Ectodermal cell (in vitro differentiated cells): ENCODE results near the gene ATG12. TPM values are rescaled to one million over a fixed set of nuclear protein-coding genes. Genes with fewer than 3 reads are reported as not detected.
A peak's percentile ranks its signal among the peaks of the same experiment; 100 is the strongest.
"Not testable (repeated sequence)": the region's sequence is repeated elsewhere in the genome, so short reads cannot be mapped to it uniquely, and the experiment has no call there.

ENCODE experiments used
- H3K27ac ChIP-seq: 2 replicates; pipeline ENCODE4 v1.7.0; 2013; ENCODE audit warnings: mild to moderate bottlenecking, low read depth, low read length; ENCODE audit not compliant: insufficient read depth, poor library complexity, severe bottlenecking
- H3K27me3 ChIP-seq: 2 replicates; pipeline ENCODE4 v1.7.0; 2013; ENCODE audit warnings: mild to moderate bottlenecking, low read length; ENCODE audit not compliant: insufficient read depth, control insufficient read depth, poor library complexity, severe bottlenecking
- H3K36me3 ChIP-seq: one replicate; pipeline ENCODE4 v1.7.0; 2013; ENCODE audit warnings: low read length; ENCODE audit not compliant: control insufficient read depth, insufficient read depth
- H3K4me1 ChIP-seq: one replicate; pipeline ENCODE4 v1.7.0; 2013; ENCODE audit warnings: low read length; ENCODE audit not compliant: control insufficient read depth, insufficient read depth
- H3K4me3 ChIP-seq: 2 replicates; pipeline ENCODE4 v1.7.0; 2013; ENCODE audit warnings: low read depth, low read length, control low read depth; ENCODE audit not compliant: insufficient read depth
- H3K9me3 ChIP-seq: 2 replicates; pipeline ENCODE4 v1.7.0; 2013; ENCODE audit warnings: mild to moderate bottlenecking, low read length, moderate library complexity; ENCODE audit not compliant: control insufficient read depth
- WGBS, 2 experiments: methylation state at CpG; one replicate each; pipeline ENCODE4 v1.1.7; 2013; ENCODE audit warnings: missing lambda C conversion rate in 2 of 2; 5-methylcytosine and 5-hydroxymethylcytosine counted together
- polyA plus RNA-seq, 4 experiments: library from polyadenylated mRNA; stranded (reverse); fragments of 50-300 nt; gene quantifications; one replicate each; pipeline ENCODE4 v1.2.3, GENCODE V29; 2013

Gene ATG12
- polyA plus RNA-seq (2013, experiment 1 of 4) = 67.7 TPM
- polyA plus RNA-seq (2013, experiment 2 of 4) = 64.1 TPM
- 54.1 TPM for polyA plus RNA-seq (2013, experiment 3 of 4)
- polyA plus RNA-seq (2013, experiment 4 of 4) = 71.8 TPM

DNA sequence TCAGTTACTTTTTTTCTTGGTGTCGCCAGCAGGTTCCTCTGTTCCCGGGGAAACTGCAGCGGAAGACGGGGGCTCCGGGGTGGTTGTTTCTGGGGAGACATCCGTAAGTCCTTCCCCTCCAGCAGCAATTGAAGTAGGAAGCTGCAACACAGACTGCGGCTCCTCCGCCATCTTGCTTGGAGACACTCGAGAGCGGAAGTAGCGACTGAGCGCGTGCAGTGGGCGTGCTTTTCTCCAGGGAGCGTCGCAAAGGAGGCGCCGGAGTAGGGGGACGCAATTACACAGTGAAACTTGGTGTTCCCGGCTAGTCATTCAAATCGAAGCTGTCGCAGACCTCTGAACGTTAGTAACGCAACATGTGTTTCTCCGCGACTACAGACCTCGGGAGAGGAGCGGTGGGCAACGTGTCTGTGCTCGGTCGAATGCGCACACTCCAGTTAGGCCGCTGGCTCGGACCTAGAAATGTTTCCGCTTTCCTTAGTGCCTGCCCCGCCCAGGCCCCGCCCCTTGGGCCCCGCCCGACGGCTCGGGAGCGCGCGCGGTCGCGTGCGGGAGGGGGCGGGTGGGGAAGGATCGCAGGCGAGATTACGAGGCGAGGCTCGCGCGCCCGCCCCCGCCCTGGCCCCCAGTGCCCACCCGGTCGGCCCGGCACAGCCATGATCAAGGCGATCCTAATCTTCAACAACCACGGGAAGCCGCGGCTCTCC lies at the start of gene ATG12, which contains the start of gene AP3S1:
Gene ATG12 (minus strand): TSS at position 184 of the 707 bp plus-strand sequence. CDS start 13 bp downstream, at position 171.
Gene AP3S1 (plus strand): TSS at position 554 of the 707 bp plus-strand sequence. CDS start 103 bp downstream, at position 657.
- WGBS, 2 experiments = 7 to 11% methylated on average over 65 of the region's 65 CpGs
- H3K4me1 ChIP-seq = no peaks in the 10 kb centered on the region
- peak within 1 kb of the TSS; percentile 69 for H3K4me3 ChIP-seq
- H3K27ac ChIP-seq = peak within 1 kb of the TSS; percentile 59
- peaks cover 8% of the 10 kb centered on the region for H3K36me3 ChIP-seq
- H3K9me3 ChIP-seq = no peaks in the 10 kb centered on the region
- H3K27me3 ChIP-seq = peaks cover 10% of the 10 kb centered on the region

DNA sequence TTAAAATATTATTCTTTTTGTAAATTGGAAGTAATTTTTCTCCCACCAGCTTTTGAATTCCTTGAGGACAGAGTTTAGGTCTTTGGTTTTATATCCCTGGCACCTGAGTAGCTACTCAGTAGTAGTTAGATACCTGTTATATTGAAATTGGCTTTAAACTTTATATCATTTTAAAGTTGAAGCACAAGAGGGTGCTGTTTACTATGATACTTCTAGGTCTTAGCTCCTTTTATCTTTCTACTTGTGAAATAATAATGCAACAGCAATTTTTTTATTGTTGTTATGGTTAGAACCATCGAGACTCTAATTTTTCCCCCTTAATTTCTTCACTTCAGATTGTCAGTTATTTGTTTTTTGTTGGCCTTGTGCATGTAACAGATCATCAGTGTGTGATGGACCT lies 46.7 kb upstream of the ATG12 start:
- no CpG with 5 or more reads among the region's 1 CpG for WGBS, 2 experiments
- no peaks in the 10 kb centered on the region for H3K36me3 ChIP-seq
- H3K4me3 ChIP-seq = no peak overlapping the region
- H3K9me3 ChIP-seq = no peaks in the 10 kb centered on the region
- H3K27me3 ChIP-seq = no peaks in the 10 kb centered on the region
- no peak overlapping the region for H3K27ac ChIP-seq
- H3K4me1 ChIP-seq = no peaks in the 10 kb centered on the region

- not testable (repeated sequence) for H3K9me3 ChIP-seq, H3K4me1 ChIP-seq, H3K36me3 ChIP-seq, H3K27me3 ChIP-seq, H3K27ac ChIP-seq, H3K4me3 ChIP-seq
- 64 to 65% methylated on average over 3 of the region's 3 CpGs for WGBS, 2 experiments
Observed at GRCh38 chr5:115885208-115885607, 43.8 kb upstream of the ATG12 start.

DNA sequence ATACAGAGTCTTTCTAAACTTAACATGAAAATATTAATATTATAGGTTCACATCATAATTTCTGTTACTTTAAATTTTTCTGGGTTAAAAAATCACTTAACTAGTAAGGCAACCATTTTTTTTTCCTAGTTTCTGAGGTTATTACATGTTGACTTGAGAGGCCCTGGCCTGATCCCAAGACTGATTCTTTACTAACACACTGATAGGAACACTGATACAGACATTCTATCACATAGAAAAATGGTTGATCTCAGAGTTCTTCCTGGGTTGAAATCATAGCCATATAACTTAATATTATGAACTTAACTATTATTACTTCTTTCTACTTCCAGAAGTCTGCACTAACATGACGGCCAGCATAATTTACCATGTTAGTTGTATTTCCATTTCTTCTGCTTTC lies 43.3 kb upstream of the ATG12 start:
- Histone ChIP-seq H3K9me3 (no peaks in the 10 kb centered on the region), H3K36me3 (no peaks in the 10 kb centered on the region), H3K27ac (no peak overlapping the region), H3K27me3 (no peaks in the 10 kb centered on the region), H3K4me3 (no peak overlapping the region), H3K4me1 (no peaks in the 10 kb centered on the region)
- 100% methylated on average over 1 of the region's 1 CpG for WGBS, 2 experiments

DNA sequence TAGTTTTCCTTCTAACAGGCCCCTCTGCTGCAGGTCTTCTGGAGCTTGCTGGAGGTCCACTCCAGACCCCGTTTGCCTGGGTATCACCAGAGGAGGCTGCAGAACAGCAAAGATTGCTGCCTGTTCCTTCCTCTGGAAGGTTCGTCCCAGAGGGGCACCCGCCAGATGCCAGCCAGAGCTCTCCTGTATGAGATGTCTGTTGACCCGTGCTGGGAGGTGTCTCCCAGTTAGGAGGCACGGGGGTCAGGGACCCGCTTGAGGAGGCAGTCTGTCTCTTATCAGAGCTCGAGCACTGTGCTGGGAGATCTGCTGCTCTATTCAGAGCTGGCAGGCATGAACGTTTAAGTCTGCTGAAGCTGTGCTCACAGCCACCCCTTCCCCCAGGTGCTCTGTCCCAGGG lies 41.1 kb upstream of the ATG12 start:
- WGBS, 2 experiments = 95 to 97% methylated on average over 8 of the region's 8 CpGs
- H3K4me3 ChIP-seq, H3K9me3 ChIP-seq, H3K27me3 ChIP-seq, H3K27ac ChIP-seq, H3K4me1 ChIP-seq, H3K36me3 ChIP-seq: not testable (repeated sequence)

GRCh38 chr5:115877342-115877741 lies 36.0 kb upstream of the ATG12 start:
- not testable (repeated sequence) for H3K27me3 ChIP-seq, H3K9me3 ChIP-seq, H3K27ac ChIP-seq, H3K4me1 ChIP-seq, H3K36me3 ChIP-seq, H3K4me3 ChIP-seq
- 96 to 97% methylated on average over 5 of the region's 5 CpGs for WGBS, 2 experiments

- Histone ChIP-seq H3K4me3 (no peak overlapping the region), H3K27ac (no peak overlapping the region), H3K4me1 (no peaks in the 10 kb centered on the region), H3K9me3 (no peaks in the 10 kb centered on the region), H3K36me3 (no peaks in the 10 kb centered on the region), H3K27me3 (no peaks in the 10 kb centered on the region)
- 81 to 91% methylated on average over 2 of the region's 2 CpGs for WGBS, 2 experiments
Observed at GRCh38 chr5:115875447-115875846, 34.1 kb upstream of the ATG12 start.

DNA sequence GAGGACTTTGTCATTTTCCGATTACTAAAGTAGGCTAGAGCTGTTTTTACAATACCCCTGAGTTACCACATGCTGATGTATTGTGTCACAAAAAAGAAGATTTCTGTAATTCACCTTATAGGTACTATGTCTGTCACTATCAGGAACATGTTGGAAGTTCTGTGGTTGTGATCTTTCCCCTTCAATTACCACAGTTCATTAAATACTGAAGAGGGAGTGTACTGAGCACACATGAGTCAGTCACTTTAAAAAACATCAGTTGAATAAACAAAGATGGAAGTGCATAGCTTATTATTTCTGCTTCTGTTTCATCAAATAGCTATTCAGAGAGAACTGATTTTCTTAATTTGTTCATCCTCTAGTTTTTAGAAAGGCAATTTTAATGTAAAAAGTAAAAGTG lies 32.0 kb upstream of the ATG12 start:
- no peak overlapping the region for H3K27ac ChIP-seq
- 83 to 100% methylated on average over 1 of the region's 1 CpG for WGBS, 2 experiments
- H3K9me3 ChIP-seq = no peaks in the 10 kb centered on the region
- no peak overlapping the region for H3K4me3 ChIP-seq
- no peaks in the 10 kb centered on the region for H3K4me1 ChIP-seq
- no peaks in the 10 kb centered on the region for H3K27me3 ChIP-seq
- no peaks in the 10 kb centered on the region for H3K36me3 ChIP-seq

DNA sequence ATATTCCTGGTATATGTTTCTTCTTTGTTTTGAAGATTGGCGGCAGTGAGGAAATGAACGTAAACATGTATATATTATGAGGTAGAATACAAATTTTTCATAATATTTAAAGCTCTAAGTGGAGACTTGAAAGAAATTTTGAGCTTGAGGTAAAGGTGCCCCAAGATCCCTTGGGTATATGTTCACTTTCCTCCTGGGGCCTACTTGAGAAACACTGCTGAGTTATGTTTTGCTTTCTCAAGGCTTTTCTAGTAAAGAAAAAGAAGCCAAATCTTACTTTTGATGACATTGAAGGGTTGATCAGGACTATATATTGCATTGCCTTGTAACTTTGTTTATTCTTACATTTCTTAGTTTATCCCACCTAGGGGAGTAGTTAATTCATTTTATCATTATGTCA lies 31.1 kb upstream of the ATG12 start:
- Histone ChIP-seq H3K36me3 (no peaks in the 10 kb centered on the region), H3K9me3 (no peaks in the 10 kb centered on the region), H3K27me3 (no peaks in the 10 kb centered on the region), H3K4me1 (no peaks in the 10 kb centered on the region), H3K27ac (no peak overlapping the region), H3K4me3 (no peak overlapping the region)
- WGBS, 2 experiments = no CpG with 5 or more reads among the region's 2 CpGs

- WGBS, 2 experiments = 93 to 99% methylated on average over 3 of the region's 3 CpGs
- no peaks in the 10 kb centered on the region for H3K9me3 ChIP-seq
Observed at GRCh38 chr5:115869256-115869795, 28.0 kb upstream of the ATG12 start.

More at GRCh38 chr5:115869256-115869795, 28.0 kb upstream of the ATG12 start:
- Histone ChIP-seq H3K27me3 (no peaks in the 10 kb centered on the region), H3K4me3 (no peak overlapping the region), H3K27ac (no peak overlapping the region), H3K36me3 (no peaks in the 10 kb centered on the region), H3K4me1 (no peaks in the 10 kb centered on the region)
